ENCODE results near the gene COL12A1.
"Not testable (repeated sequence)": the region's sequence is repeated elsewhere in the genome, so short reads cannot be mapped to it uniquely, and the experiment has no call there.

The COL12A1 gene

DNA sequence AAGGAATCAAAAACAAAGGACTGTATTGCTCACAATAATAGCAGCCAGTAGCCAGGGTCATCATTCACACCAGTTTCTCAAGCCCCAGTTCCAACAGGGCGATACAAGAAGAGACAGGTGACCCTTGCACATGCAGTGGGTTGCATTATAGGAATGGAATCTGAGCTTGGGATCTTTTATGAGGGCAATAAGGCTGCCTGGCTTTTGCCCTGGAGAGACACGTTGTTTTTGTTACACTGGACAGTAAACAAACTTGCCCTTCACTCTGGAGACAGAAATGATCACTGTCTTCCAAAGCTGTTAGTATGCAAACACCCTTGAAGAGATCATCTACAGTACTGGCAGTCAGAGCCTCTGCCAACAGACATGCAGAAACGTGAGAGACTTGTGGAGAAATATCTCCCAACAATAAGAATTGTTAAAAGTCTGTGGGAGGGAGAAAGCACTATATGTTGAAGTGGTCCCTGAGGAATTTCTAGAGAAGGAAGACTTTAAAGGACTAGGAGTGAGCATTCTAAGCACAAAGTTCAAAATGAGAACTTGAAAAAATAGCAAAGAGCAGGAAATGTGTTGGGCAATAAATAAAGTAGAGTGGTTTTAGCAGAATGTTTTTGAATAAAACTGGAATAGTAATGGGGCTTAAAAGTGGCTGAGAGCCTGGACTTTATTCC is 6.2 kb upstream of the COL12A1 start:
- DNase-seq, result no peak

DNA sequence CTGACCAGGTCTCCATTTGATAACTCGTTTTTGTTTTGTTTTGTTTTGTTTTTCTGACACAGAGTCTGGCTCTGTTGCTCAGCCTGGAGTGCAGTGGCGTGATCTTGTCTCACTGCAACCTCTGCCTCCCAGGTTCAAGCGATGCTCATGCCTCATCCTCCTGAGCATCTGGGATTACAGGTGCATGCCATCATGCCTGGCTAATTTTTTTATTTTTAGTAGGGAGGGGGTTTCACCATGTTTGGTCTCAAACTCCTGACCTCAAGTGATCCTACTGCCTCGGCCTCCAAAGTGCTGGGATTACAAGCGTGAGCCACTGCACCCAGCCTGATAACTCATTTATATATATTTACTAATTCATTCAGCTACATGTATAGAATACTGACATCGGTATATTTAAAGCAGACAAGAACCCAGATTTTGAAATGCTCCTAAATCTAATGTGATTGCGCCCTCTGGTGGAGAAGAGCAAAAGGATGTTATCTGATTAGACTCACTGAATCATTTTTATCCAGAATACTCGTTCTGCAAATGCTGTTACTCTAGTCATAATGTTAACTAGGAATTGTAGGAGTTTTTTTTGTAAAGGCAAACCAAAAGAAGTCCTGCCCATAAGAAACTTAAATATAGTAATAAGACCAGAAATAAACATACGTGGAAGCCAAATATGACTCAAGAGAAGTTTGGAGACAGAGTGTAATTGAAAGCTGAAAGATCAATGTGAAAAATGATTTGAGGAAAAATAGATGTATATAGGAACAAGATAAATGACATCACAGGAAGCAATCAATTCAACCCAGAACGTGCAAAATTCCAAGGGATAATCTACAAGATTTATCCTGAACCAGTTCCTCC is 5.3 kb upstream of the COL12A1 start:
- peak; percentile 27 for DNase-seq

DNA sequence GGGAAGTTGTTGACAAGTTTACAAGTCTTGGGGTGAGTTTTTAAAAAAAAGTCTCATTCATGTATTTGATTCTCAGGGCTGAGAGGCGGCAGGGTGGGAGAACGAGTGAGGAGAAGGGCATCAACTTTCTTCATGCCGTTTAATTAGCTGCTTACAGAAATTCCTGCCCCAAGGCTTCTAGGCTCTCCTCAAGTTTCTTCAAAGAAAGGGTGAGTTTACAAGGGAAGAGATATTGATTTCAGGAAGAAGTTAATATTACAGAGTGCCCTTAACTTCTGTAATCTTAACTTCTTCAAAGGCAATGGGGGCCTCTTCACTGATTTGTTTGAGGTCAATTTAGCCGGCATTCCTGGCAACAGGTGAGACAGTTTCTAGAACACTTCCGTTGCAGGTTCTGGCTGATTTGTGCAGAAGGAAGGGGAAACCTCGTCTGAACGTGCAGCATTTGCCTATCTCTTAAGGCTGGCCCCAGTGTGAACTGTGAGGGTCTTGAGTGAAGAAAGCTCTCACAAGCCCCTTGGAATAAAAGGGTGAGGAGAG is 3.4 kb upstream of the COL12A1 start:
- no peak for DNase-seq

DNA sequence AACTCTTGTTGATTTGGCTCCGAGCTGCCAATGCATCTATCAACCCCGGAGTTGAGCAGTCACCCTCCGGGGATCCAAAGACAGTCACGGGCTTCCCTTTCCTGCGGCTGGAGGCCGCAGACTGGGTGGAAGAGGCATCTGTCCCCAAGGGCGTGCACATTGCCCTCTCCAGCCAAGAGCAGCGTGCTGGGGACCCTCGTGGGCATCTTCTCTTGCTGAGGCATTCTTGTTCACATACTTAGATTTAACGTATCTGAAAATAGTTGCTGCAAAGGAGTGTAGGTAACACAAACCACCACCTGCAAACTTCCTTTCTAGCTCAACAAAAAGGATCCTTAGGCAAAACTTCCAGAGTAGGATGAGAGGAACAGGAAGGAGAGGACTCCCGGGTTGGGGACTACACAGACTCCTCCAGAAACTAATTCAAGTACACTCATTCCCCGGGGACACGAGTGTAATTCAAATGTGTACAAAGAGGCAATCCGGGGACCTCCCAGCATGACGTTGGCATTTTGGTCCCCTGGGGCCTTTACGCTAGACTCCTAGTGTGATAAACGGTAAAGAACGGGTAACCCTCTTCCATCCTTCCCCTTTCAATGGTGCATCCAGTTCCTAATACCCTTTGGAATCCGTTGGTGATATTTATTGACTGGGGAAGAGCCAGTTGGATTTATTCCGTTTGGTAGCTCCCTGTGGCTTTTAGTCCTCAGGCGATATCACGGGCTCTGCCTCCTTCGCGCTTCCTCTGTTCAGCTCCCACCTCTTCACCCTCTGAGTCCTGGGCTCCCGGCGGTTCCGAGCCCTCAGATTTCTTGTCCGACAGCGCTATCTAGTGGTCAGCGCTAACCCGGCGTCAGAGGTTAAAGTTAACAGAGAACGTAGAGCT is 2.7 kb upstream of the COL12A1 start:
- DNase-seq, result peak; percentile 22

DNA sequence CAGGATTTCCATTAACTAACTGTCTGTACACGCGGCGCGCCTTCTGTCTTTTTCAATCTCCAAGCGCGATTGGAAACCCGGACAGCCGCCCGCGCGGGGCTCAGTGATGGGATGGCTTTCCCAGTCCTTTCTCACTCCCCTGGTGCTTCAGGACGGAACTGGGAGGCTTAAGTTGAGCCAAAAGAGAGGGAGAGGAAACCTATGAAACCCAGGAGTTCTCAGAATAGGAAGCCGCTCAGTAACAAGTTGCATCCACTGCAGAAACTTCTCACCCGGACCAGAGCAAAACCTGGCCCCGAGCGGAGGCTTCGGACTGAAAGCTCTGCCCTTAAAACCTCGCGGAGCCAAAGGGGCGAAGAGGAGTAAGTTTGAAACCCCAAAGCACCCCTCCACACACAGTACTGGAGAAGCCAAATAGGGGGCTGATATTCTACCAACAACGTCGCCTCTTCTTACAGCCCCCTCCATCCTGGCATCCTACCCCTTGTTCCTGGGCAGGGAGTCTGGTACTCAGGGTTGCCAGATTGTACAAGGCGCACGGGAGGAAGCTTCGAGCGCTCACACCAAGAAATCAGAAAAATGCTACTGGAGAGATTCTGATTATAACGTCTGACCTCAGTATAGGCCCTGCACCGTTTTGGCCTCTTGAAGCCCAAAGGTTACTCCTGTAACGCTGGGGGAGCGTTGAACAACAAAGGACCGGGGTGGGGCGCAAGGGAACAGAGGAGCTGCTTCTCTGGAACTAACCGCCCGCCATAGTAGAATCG is 906 bp upstream of the COL12A1 start:
- no peak for DNase-seq

DNA sequence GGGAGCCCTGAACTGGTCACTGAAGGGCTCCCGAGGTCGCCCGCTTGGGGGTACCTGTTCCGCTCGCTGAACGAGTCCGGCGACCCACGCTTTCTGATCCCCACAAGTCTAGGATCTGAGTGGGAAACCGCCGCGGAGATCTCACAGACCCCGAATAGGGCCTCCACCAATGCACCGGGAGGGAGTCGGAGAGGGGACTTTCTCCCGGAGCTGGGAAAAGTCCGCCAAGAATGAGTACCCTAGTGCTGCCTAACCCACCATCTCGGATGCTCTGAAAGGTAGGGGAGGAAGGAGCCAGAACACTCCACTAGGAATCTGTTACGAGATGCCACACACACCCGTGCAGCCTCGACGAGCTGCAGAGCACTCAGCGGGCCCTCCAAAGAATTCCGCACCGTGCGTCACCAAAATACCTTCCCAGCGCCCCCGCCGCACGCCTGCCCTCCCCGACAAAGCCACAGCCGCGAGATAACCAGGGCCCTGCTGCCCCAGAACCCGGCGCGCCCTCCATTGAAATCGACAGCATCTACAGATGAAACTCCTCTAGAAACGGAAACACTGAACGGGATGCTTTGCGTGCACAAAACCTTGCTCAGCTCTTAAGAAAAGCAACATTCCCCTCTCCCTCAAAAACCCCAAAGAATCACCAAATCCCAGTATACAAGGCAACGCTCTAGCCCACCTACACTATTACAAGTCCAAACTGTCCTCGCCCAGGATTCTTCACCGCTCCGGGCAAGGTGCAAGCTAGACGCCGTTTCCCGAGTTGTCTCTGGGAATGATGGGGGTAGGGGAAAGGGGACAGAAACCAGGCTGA is 686 bp downstream of the COL12A1 start:
- DNase-seq, result peak; percentile 4

DNA sequence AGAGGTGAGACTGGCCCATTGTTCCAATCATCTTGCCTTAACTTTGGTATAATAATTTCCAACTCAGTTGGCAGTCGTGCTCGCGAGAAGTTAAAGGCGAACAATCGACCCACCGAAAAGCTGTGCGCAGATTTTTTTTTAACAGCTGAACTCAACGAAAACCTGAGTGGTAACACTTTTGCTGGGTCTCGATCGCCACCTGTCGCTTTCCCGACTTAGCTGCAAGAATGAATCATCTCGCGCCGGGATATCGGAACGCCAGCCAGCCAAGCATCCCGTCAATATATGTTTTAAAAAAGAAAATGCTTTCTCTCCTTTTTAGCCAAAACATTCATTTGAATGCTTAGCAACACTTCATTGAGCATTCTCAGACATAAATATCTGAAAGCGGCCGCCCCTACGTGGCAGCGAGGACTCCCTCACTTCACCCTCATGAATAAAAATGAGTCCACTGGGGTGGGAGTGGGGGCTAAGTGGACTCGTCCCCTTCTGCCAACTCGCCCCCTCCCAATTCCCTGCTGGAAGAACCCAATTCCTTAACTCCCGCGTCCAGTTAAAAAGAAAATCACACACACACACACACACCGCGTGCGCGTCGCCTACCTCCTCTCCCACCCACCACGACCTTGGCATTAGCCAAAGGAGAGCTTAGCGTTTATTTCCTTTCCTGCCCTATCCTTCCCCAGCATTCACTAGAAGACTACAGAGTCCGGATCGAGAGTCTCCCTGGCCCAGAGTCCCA is 1.5 kb downstream of the COL12A1 start:
- DNase-seq, result peak; percentile 57

DNA sequence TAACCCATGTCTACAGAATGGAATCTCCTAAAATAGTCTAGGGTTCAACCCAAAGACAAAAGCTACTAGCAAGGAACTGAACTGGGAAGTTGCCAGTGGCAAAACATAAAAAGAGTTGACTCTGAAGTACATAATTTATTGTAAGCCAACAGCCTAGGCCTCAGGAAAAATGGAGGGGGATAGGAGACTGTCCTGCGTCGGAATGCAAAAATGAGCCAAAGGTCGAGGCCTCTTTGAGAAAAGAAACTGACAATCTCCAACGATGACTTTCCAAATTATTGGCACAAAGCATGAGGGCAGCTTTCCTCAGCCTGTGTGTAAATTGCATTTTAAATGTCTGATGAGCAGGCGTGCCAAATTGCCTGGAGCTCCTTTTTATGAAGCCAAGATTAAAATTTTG is 2.1 kb downstream of the COL12A1 start:
- no peak for DNase-seq

DNA sequence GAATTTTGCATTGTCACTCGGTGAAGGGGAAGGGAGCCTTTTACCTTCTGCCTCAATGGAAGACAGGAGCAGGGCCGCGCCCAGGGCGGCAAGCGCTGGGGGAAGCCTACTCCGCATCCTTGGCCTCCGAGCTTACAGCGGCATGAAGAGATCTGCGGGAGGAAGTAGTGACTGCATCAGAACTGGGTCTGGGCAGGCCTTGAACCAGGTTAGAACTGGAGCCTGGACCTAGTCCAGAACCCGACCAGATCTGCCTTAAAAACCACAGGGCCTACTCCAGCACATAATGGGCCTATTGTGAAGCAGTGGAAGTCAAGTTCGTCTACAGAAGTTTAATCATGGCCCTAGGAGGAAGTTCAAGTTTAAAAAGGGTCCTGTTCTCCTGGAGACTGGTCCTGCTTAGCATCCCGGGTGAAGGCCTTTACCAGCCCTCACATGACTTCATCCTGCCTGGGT is 3.1 kb downstream of the COL12A1 start:
- DNase-seq, result no peak

DNA sequence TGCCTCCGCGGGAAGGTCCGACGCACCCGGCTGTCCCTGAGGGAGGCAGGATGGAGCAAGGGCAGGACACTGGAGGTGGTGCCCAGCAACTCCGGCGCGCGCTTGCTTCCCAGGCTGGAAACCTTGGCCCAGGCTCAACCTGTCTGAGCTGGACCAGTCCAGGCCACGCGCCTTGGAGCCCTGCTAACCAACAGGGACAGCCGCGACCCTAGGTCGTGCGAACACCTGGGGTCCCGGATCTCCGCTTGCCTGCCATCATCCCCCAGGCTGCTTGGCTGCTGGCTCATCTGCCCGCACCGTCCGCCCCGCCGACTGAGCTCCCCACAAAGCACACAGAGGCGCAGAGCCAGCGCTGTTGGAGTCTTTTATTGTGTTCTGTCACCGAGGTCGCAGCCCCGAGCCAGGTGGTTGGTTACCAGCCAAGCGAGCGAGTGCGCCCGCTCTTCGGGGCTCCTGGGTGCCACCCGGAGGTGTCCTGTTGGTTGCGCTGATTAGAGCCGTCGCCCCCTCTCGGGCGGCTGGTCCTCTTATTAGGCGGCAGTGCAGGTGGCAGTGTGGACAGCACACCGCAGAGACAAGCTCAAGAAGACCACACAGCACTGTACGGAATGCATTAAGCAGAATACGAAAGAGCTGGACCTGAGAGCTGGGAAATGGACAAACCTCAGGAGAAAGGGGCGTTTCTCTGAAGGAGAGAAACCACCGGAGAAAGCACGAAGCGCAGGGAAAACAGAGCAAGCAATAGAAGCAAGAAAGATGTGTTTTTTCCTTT is 3.8 kb downstream of the COL12A1 start:
- peak; percentile 8 for DNase-seq

DNA sequence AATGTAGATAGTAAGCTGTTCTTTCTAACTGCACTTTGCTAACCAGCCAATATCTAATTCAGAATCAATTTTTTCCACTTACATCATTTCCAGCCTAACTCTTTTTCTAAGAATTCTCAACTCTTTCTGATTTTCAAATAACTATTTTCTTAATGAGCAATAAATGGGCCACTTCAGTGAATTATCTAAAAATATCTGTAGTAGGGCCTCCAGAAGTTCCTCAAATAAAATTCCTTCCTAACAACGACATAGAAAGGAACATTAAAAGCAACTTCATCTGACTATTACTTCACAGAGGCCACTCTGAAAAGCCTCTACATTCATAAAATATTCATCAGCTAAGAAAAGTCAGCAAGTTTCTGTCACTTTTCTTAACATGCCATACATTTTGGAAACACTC is 4.8 kb downstream of the COL12A1 start:
- DNase-seq, result no peak

DNA sequence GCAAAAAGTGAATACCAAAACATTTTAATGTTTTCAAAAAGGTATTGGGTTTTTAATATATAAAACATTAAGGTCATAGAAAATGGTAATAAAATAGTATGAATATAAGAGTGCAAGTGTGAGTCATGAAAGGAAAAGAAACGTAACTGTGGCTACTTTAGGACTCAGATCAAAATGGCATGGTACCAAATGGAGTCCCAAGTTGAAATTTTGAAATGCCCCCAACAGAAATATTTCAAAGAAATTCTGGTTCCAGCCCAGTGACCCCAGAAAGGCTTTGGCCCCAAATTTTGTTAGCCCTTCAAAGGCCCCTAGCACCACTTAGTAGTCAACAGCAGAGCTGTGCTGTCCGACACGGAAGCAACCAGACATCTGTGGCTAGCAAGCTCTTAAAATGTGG is 6.0 kb downstream of the COL12A1 start:
- no peak for DNase-seq

DNA sequence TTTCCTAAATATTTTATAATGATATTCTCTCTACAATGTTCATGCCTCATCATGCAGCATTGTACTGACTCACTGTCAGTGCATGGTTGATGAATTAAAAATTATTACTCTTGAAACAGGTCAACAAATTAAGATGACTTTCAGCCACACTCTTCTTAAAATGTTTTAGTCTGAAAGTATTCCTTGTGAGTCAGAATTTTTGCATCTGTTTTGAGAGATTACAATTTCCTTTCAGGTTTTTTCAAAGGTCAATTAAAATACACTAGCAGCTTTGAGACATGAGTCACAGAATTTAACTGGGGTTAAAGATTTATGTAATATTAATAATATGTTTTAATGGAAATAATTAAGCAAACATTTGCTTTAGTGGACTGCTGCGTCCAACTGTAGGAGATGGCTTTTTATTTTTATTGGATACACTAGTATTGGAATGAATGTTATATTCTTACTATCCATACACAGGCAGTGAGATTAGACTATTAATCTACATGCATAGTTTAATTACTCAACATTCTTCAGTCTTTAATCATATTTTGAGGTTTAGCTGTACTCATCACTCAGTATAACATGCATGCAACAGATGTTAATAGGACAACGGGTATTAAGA is 9.7 kb downstream of the COL12A1 start:
- DNase-seq, result no peak

DNA sequence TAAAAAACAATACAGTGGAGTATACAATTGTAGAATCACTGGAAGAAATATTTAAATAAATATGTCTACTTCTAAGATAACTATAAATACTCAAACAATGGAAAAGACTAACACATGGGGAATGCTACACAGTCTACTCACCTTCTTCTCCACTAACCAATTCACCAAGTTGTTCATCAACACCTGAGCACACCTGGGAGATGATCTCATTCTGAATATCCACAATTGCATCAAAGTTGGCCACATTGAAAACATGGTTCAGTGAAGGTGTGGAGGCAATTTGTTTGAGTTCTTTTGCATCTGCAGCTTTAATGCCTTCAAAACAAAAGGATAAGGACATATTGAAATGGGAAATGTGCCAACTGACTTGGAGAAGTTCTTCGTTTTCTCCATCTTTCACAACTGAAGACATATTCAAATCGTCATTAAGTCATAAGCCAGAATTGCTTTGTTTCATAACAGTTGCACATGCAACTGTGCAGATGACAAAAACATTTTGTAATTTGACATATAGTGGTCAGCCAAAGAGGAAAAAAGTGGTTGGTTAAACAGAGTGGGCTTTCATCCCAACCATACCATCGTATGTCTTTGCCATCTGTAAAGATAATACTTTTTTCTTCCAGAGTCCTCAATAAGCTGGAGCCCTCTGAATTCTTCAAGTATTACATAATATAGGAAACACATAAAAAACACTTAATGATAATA is 17.5 kb downstream of the COL12A1 start:
- DNase-seq, result no peak

DNA sequence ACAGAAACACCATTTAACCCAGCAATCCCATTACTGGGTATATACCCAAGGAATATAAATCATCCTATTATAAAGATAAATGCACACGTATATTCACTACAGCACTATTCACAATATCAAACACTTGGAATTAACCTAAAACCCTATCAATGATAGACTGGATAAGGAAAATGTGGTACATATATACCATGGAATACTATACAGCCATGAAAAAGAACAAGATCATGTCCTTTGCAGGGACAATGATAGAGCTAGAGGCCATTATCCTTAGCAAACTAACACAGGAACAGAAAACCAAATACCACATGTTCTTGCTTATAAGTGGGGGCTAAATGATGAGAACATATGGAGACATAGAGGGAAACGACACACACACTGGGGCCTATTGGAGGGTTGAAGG is 19.3 kb downstream of the COL12A1 start:
- not testable (repeated sequence) for DNase-seq

DNA sequence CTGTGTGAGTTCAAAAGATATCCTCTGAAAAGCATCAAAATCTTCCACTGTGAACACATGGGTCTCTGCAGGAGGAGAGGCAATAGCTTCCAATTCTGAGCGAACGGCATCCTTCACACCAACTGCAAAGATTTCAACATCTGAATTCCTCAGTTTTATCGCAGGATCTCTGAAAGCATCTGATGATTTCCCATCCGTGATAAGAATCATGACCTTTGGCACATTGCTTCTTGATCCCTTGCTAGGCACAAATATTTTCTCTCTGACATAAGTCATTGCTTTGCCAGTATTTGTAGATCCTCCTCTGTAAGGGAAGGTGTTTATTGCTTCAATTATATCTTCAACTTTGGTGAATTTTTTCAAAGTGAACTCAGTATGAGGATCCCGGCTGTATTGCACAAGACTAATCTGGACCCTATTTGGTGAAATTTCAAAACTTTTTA is 22.7 kb downstream of the COL12A1 start:
- no peak for DNase-seq

DNA sequence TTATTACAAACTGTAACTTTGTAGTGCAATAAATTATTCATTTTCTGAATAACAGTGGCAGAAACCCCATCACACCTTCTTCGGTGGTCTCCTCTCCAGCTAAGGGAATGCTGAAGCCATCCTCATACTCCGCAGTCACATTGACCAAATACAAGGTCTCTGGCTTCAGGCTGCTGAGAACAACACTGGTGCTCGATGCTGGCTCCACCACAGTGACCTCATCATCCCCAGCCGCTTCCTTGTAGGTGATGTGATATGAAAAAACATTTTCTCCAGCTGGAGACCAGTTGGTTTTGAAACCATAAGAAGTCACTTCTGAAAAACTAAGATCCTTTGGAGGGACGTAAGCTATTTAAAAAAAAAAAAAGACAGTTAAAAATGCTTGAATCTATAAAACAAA is 25.0 kb downstream of the COL12A1 start:
- no peak for DNase-seq

DNA sequence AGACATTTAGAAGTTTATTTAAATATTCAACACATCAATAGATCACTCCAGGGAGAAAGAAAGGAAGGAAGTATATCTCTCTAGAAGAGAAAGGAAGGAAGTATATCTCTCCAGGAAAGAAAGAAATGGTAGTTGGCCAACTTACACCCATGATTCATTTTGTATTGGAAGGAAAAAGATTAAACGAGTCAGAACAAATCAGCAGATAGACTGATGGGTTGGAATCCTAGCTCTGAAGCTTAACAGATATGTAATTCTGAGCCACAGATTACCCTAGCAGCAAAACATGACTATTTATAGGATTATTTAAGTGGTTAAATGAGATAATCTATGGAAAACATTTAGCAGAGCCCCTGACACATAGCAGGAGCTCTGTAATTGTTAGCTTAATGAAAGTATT is 27.1 kb downstream of the COL12A1 start:
- no peak for DNase-seq
